AG08395 (cell line): ENCODE data around the gene HEPN1.

Source experiments
- DNase-seq: peaks from one replicate; pipeline ENCODE4 v3.0.0; 2012; ENCODE audit warnings: mixed read lengths, low spot score

The HEPN1 gene

DNA sequence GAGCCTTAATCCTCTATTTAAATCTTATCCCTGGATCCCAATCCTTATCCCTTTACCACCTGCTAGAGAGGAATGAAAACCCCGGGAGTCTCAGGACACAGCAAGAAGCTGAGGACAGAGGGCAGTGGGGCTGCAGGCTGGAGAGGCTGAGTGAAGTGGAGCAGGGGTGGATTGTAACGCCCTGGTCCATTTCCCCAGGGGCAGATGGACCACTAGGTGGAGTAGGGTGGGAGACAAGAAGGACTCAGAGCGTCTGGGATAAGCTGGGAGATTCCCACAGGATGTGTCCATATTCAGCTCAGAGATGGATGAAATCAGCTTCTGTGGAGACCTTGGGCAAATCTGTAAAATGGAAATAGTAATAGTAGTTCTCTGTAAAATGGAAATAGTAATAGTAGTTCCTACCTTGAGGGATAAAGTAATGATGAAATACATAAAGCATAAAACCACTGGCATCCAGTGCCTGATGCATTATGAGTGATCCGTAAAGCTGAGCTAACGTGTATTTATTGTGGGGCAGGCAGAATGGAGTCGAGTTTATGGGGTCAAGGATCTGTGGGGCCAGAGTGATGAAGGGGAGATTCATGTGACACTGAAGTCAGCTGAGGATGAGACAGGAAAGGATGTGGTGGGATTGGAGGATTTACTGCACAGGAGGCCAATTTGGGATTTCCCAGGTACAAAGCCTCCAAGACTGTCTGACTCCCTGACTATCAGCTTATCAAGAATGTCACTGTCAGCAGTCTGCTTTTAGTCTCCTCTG, 19.5 kb upstream of the HEPN1 start:
- DNase-seq: no peak

DNA sequence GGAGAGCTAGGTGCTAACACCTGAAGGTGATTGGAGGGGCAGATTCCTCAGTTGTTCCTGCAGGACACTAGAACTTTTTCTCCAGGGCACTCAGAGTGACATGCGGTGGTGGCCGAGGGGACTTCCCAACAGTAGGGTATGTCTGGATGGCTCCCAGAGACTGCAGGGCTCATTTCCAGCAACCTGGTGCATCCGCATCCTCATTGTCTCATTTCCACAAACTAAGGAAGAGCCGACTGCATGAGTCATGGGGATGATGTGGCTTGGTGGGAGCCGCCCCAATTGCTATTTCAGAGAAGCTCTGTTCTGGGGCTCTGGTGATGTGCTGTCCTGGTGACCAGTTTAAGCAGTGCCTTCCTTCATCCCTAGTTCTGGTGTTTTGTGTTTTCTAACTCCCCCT, 18.6 kb upstream of the HEPN1 start:
- peak; percentile 92 for DNase-seq

DNA sequence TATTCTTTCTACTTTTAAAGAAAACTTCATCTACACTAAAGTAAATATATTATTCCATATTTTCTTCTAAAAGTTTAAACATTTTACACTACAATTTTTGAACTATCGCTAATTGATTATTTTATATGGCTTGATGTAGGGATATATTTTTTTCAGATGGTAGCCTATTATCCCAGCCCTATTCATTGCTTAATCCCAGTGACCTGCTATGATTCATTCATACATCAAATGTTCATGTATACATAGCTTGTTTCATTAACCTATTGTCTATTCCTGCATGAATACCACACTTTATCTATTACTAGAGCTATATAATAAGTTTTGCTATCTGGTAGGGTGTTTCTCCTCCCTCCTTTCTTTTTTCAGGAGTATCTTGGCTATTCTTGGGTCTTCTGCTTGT, 16.4 kb upstream of the HEPN1 start:
- no peak for DNase-seq

DNA sequence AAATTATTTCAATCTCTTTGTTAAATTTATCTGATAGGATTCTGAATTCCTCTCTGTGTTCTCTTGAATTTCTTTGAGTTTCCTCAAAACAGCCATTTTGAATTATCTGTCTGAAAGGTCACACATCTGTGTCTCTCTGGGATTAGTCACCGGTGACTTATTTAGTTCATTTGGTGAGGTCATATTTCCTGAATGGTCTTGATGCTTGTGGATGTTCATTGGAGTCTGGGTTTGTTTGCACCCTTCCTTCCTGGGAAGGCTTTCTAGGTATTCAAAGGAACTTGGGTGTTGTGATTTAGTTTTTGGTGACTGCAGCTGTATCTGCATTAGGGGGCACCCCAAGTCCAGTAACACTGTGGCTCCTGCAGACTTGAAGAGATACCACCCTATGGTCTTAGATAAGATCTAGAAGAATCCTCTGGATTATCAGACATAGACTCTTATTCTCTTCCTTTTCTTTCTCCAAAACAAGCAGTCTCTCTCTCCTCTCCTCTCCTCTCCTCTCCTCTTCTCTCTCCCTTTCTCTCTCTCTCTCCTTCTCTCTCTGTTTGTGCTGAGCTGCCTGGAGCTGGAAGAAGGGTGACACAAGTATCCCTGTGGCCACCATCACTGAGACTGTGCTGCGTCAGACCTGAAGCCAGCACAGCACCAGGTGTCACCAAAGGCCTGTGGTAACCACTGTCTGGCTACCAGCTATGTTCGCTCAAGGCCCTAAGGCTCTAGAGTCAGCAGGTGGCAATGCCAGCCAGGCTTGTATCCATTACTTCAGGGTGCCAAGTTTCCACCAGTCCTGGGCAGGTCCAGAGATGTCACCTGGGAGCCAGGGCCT, 3.3 kb upstream of the HEPN1 start:
- no peak for DNase-seq

DNA sequence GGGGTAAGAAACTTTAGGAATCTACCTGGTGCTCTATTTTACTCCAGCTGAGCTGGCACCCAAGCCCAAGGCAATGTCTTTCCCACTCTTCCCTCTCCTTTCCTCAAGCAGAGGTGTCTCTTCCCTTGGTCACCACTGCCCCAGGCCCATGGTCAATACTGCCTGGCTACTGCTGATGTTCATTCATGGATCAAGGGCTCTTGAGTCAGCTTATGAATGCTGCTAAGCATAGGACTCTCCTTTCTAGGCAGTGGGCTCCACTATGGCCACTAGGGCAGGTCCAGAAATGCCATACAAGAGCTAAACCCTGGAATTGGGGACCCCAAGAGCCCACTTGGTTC, 2.7 kb upstream of the HEPN1 start:
- no peak for DNase-seq

DNA sequence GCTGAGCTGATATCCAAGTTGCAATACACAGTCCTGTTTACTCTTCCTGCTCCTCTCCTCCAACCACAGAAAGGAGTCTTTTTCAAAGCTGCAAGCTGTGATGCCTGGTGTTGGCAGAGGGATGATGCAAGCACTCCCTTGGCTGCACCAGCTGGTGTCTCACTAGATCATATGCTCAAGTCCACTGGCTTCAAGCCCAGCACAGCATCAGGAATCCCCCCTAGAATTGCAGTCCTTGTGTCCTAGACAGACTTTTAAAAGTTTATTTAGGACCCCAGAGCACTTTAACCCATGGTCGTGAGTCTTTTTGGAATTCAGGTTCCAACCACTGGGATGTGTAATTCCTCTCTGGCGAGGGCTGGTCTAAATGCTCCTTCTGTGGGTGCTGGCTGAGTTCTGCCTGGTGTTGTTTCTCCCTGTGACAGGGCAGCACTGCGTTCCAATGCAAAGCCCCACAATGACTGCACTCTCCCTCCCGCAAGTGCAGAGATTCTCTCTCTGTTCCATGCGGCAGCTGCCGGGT, 1.9 kb upstream of the HEPN1 start:
- no peak for DNase-seq

DNA sequence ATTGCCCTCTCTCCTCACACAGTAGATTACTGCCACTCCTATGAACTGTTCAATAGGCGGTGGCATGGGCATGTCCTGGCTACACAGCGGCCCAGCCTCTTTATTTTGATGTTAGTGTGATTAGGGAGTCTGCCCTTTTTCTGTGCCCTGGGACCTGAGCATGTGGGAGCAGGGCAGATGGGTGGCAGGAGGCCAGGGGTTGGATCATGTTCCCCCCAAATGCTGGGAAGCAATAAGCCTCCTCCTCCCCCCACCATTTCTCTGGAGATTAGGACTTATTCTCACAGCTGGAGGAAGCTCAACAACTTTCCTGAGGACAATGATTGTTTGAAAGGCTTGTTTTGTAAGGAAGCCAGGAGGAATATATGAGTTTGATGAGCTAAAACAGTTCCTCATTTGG, 848 bp downstream of the HEPN1 start:
- no peak for DNase-seq

DNA sequence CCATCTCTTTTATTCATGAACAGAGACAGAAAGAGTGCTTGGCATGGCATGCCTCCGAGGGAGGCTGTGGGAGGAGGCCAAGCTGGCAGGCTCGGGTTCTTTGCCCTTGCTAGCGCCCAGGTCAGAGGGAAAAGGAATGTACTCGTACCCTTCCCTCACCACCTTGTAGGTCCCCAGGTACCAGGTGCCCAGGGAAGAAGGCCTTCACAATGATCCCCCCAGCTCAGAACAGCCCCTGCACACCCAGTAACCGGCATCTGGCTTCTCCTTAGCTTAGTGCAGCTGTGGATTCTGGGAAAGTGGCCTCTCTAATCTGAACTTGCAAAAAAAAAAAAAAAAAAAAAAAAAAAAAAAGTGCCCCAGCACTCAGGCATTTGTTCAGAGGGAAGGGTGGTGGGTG, 1.3 kb downstream of the HEPN1 start:
- no peak for DNase-seq

DNA sequence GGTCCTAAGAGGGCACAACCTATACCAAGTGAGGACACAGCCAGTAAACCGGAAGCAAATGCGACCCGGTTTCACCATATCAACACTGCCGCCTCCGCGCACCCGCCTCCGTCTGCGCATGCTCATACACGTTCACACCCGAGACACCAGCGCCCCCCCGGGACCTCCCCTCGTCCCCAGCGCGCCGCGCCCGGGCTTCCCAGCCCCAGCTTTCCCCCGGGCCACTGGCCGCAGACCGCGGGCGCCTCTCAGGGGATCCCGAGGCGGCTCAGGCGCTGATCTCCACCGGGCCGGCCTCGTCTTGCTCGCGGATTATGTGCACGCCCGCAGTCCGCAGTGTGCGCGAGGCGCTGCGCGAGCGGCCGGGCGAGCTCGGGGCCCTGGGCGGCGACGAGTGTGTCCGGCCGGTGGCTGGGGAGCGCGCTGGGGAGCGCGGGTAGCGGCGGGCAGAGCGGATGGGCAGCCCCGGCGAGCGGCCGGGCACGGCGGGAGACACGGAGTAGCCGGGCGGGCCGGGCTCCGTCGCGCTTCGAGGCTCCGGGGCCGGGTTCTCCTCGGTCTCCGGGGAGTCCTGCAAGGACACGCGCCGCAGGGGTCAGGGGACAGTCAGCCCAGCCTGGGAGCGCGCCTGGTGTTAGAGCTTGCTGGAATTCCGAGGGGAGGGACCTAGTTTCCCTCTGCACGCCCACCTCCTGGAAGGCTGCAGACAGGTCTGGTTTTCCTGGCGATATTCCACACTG, 2.0 kb downstream of the HEPN1 start:
- peak; percentile 45 for DNase-seq

DNA sequence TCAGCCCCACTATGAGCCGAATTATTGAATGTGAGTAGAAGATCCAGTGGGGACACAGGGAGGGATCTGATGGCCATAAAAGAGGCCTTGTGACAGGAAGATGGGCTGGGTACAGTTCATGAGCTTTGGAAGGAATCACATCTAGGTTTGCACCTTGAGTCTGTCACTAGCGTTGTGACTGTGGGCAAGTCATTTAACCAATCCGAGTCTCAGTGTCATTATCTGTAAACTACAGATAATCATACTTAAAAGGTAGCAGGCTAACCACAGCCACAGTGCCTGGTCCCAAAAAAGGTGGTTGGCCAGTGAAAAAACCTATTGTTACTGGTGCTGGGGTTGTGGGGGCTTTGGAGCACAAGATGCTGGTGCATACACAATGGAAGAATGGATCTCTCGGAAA, 3.8 kb downstream of the HEPN1 start:
- DNase-seq: no peak

DNA sequence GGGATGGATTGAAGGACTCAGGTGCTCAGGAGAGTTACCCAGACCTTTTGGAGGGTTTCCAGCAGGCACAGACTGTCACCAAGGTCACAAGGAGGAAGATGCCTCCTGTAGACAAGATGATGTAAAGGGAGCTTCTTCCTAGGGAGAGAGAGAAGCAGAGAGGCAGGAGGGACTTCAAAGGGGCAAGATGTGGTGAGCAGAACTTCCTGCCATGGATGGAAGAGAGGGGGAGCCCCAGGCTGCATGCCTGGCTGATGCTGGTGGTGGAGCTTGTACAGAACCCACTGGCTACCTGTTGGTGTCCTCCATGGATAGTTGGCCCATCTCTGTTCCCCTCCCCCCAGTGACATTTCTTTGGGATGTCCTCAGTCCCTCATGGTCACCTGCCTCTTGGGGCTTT, 4.2 kb downstream of the HEPN1 start:
- DNase-seq: no peak

DNA sequence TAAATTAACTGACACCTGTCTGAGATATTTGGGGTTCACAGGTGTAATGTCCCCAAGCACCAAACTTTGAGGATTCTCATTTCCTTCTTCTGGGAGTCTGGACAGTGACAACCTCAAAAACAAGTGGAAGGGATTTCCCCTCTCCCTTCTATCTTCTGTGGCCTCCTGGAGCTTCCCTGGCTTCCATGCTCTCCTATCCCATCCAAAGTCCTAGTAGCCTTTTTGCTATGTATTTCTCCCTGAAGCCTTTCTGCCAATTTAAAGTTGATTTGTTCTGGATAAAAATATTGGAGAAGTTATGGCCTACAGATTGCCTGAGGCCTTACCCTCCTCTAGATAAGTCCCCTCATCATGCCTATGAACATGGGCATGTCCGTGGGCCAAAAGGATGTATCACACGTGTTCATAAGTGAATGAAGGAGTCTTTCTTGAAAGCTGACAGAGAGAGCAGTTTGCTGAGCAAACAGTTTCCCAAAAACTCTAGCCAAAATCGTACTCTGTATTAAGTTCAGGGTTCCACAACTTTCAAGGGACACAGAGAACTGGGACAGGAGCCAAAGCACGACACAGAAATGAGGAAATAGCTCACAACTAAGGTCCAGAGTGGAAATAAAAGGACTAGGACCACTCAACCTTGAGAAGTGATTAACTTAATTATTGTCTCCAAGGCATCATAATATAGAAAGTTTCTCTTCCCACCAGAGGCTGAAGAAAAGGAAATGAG, 10.1 kb downstream of the HEPN1 start:
- DNase-seq: no peak

DNA sequence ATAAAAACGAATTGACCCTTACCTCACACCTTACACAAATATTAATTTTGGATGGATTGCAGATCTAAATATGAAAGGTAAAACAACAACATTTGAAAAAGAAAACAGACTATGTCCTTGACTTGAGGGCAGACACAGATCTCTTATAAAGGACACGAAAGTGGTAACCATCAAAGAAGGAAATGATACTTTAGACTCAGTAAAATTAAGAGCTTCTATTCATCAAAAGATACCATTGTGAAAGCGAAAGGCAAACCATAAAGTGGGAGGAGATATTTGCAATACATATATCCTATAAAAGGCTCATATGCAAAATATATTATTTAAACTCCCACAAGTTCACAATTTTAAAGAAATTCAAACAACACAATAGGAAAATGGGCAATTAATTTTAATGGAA, 11.7 kb downstream of the HEPN1 start:
- no peak for DNase-seq

DNA sequence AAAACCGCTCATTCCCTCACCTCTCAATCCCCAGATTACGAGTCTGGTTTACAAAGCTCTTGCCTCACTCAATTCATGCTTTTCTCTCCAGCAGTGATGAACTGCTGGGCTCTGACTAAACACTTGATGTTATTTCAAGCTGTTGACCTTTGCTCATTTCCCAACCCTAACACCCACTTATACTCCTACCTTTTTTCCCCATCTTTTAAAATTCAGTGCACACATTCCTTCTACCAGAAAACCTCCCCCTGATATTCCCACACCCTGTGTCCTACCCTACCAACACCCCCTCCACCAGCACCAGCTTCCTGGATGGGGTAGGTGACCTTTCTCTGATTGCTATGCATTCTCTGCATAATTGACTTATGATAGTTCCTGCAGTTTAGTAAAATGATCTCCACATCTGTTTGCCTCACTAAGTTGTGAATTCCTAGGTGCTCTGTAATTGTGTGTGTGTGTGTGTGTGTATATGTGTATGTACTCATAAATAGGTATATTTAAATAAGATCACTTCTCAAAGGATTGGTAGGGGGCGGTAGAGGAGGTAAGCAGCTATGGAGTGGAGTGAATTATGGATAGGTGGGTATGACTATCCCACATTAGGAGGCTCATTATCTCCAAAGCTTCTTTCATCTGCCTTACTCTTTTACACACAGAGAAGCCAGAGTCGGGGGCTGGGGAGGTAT, 16.0 kb downstream of the HEPN1 start:
- peak; percentile 53 for DNase-seq

DNA sequence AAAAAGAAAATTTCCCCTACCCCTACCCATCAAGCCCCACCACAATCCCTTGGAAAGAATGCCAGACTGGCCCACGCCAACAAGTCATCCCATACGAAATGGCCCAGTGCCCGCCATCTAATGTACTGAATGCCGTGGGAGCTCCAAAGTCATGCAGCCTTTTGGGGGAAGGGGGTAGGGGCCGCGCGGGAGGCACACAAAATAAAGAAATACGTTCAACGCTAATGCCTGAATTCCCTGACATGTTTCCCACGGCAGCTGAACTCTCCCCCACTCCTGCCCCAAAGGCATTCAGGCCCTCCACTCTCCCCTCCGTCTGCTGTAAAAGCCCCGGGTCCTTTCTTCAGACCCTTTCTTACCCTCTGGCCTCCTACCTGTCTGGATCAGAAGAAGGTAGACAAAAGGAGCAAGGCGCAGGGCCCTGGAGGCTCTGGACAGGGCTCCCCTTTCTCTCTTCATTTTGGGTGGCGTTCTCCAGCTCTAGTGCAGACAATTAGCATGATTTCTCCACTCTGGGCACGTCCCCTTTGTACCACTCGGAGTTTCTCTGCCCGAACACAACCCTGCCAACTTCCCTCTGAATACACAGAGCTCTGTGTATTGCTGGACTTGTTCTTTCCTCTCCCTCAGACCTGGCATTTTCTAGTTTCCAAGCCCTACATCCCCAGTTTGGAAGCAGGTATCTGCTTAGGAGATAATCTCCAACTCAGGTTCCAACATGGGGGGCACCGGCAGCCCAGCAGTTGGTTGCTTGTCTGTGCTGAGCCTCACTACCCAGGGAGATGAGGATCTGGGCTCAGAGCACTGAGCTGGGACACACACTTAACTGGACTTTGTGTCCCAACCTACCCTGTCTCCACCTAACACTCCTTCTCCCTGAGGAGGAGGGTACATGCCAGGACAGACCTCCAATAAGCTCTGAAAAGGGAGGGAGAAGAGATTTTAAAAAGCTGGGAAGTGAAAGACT, 16.8 kb downstream of the HEPN1 start, which contains the start of gene HEPACAM:
Gene HEPACAM (minus strand): TSS at position 500 of the 967 bp plus-strand sequence. CDS start 41 bp downstream, at position 459.
- no peak for DNase-seq

DNA sequence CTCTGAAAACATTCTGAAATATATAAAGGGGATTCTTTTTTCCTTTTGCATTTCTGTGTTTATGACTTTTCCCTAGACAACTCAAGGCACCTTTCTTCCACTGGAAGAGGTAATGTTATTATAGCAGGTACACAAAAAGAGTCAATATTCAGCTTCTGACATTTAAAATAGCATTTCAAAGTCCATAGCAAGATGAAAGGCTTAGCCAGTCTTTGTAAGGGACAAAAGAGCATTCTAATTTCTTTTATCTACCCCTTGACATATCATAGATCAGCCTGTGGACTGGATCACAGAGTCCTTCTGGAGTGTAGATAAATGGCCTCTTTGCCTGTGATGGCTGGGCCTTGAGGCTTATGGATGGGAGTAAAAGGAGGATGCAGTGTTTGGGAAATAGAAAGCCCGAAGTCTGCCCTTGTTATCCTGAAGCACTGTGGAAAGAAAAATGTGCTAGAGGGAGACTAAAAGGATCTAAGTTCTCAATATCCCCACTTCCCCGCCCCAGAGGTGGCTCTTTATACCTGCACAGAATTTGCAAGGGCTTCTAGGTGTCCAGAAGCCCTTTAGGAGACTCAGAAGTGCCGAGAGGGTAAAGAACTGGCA, 18.4 kb downstream of the HEPN1 start:
- no peak for DNase-seq

DNA sequence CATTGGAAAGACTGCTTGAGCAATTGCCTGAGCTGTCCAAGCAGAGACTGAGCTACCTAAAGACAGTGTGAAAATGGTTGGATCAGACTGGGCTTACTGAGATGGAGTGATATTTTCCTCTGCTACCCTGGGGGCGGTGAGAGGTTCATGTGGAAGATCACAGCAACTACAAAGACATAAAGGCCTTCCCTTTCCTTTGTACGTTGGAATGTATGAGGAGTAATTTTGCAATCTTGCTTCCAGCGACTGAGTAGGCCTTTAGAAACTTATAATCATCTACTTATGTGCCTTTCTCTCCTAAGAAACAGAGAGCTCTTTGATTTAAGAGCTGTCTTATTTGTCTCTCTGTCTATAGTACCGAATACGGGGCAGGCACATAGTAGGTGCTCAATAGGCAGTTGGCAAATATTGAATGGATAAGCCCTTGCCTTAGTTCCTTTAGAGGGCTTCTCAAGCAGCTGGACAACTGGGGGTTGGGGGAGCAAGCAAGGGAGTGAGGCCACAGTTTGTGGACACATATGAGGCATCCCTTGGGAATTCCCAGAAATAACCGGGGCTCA, 19.2 kb downstream of the HEPN1 start:
- DNase-seq: peak; percentile 15

DNA sequence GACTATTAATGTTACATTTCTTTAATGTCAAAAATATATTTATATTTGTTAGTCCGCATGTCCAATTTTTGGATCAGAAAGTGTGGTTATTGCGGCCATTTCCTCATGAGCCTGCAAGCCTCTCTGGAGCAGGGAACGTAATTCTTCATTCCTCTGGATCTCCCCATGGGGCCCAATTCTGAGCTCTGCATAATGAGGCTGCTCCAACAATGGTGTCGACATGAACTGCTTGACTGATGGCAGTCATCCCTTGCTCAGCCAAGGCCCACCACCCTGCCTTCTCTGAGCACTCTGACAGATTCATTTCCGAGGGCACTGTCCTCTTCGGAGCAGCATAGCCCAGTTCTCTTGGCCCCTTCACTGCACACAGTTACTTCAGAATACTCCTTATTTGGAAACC, 19.9 kb downstream of the HEPN1 start:
- no peak for DNase-seq

DNA sequence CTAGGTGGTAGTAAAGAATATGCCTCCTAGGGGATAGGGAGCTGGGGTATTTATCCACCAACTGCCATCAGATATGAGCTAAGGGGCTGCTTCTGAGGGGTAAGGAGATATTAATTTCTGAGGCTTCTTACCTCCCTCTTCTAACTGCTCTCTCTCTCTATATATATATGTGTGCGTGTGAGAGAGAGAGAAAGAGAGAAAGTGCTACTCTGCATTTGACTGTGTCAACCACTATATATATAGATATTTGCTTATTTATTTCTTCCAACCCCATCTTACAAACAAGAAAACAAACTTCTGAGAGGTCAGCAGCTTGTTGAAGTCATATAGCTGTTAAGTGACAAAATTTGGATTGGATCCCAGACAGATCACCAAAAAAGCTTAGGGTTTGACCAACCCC, 22.7 kb downstream of the HEPN1 start:
- DNase-seq: no peak
